GM18867 (cell line): ENCODE measurements around the gene IDUA.

Experiments
- ATAC-seq: cut with Tn5 transposase; IDR thresholded peaks from one replicate; pipeline ENCODE4 v1.9.1; 2021; ENCODE audit warnings: mild to moderate bottlenecking, moderate library complexity; ENCODE audit not compliant: unreplicated experiment

IDUA gene

DNA sequence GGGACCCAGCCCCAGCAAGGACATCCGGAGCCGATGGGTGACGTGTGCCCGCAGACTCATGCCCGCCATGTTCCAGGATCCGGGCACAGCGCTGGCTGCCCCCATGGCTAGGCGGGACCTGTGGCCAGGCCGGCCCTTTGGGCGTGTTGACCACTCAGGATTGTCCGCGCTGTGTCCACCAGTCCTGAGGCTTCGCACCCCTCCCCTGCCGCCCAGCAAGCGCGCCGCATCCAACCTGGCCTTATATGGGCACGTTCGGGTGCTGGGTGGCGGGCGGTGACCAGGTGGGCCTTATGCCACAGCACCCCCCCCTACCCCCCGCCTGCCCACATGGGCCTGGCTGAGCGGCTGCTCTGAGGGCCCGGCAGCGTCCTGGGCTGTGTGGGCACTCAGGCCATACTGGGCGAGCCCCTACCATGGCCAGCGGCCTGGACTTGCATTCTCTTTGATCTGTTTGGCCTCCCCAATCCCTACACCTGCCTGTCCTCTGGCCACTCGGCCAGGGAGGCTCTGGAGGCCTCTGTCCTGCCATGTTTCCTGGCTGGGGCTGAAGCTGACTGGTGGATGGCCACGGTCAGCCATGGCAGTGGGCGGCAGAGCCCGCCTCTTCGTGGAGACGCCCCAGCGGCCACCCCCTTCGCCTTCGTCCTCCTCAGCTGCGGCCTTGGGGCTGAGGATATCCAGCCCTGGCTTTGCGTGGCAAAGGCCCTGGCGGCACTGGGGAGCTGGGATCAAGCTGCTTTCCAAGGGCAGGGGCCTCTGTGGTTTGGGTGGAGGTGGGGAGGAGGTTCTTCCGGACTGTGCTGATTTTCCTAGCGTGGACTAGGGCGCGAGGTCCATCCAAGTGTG is 26.6 kb downstream of the IDUA start:
- ATAC-seq, result no peak

DNA sequence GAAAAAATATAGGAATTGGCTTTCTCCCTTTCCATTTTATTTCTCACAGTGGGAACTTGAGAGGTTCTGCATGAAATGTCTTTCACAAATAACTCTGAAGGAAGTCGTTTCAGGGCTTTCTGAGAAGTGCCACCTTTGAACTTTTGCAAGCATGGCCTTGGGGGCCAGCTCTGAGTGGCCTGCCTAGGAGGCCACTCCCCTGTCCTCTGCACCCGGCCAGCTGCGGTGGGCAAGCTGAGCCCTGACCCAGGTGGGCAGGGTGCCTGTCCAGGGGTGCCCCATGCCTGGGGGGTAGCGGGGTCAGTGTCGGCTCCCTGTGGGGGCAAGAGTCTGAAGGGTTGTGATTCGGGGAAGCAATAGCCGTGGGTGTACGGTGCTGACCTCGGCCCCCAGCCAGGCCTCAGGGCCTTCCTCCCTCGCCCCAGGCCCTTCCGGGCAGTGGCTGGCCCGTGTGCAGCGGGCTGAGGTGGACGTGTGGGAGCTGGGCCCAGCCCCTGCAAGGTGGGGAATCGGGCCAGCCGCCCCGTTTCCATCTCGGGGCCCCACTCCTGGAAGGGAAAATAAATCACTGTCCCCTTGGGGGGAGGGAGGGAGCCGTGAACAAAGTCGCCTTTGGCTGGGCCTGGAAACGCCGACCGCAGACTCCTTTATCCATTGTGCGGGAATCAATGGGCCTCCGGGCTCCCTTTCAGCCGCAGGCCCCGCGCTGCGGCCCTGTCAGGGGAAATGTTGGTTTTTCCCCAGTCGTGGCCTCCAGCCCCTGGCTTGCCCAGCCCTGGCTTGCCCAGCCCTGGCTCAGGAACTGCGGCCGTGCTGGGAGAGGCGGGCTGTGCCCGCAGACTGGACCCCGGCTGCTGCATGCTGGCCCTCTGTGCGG is 27.7 kb downstream of the IDUA start:
- ATAC-seq, result no peak

DNA sequence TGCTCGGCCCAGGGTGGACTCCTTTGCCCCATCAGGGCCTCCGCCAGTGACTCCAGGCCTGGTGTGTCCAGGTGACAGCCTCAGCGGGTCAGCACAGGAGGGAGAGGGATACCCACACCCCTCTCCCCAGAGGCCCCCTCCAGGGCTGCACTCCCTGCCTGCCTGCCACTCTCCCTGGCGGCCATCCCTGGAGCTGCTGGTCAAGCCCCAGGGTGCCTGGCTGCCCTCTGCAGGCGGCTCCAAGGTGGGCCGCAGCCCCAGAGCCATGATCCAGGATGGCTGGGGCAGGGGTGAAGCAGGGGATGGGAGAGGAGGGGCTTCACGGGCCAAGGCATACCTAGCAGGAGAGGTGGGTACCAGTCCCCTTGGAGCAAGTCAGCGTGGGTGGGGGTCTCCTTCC is 28.3 kb downstream of the IDUA start:
- no peak for ATAC-seq

- no peak for ATAC-seq
Measured at GRCh38 chr4:1015746-1016145, 28.9 kb downstream of the IDUA start.

DNA sequence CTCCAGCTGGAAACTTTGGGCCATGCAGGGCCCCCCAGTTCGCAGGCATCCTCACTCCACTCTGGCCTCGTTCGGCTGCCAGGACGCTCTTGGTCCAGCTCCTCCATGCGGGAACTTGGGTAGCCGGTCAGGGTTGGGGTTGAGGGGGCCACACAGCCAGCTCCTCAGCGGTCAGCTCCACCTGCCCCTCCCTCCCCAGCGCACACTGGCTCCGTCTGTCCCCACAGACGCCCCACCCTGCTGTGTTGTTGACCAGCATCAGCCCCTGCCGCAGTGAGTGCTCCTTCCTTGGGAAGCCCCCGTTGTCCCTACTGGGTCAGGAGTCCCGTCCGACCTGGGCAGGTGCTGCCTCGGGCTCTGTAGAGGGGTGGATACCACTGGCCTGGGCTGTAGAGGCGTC is 30.4 kb downstream of the IDUA start:
- ATAC-seq, result no peak

DNA sequence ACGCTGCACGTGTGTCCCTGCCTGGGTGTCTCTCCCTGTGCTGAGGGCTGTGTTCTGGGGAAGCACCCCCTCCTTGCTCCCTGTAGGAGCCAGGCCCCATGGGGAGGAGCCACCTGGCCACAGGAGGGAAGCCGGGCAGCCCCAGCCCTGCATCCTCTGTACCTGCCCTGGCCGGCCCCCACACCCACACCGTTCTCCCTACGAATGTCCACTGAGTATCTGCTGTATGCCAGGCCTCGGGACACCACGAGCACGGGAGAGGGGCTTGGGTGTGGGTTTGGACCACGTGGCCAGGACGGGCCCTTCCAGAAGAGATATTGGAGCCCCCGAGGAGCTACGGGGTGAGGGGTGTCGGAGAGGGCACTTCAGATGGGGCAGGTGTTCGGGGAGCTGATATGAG is 30.9 kb downstream of the IDUA start:
- ATAC-seq, result no peak

GRCh38 chr4:1018147-1019020 is 31.5 kb downstream of the IDUA start:
- ATAC-seq, result no peak

DNA sequence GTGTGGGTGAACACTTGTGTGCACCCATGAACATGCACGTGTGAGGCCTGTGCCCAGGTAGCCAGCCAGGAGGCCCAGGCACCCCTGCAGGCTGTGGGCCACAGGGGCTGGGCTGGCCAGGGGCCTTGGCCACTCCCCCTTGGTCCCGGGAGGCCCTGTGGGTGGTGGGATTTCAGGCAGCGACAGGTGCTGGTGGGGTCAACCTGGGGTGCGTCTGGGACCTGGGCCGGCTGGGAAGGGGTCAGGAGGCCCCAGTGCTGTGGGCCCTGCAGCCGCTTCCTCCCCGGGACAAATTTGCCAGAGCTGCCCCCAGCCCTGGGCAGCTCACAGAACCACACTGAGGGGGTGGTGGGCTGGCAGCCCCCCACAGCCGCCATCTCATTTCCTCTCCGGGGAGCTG is 32.5 kb downstream of the IDUA start:
- no peak for ATAC-seq

DNA sequence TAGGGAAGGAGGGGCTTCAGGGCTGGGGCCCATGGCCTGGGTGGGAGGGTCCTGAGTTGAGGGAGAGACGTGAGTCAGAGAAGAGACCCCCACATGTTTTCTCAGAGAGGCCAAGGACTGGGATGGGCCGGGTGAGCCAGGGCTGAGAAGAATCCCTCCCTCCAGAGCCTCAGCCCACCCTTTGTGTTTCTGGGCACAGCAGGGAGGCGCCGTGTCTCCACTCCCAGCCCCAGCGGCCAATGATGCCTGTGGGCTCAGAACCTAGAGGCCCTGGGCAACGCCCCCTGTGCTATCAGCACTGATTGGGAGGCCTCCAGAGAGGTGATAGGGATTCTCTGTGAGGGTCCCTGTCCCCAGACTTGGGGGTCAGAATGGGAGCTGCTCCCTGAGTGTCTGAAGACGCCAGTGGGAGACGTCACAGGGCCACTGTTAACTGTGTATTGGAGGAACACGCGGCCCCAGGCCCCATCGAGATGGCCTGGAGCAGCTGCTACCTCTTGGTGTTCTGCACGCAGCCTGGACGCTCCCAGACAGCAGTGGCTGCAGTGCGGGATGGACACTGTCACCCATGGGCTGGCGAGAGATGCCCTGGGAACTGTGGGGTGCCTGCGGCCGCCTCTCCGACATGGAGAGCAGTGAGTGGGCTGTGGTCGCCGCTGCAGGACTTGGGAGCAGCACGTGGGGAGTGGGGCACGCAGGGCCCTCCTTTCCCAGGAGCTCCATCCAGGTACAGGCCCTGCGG is 33.1 kb downstream of the IDUA start:
- ATAC-seq, result no peak

- ATAC-seq, result peak; percentile 62
Measured at GRCh38 chr4:1021386-1022050, 34.7 kb downstream of the IDUA start.

- ATAC-seq, result no peak
Measured at GRCh38 chr4:1022051-1022738, 35.4 kb downstream of the IDUA start.

GRCh38 chr4:1022739-1023066 is 35.9 kb downstream of the IDUA start:
- no peak for ATAC-seq

DNA sequence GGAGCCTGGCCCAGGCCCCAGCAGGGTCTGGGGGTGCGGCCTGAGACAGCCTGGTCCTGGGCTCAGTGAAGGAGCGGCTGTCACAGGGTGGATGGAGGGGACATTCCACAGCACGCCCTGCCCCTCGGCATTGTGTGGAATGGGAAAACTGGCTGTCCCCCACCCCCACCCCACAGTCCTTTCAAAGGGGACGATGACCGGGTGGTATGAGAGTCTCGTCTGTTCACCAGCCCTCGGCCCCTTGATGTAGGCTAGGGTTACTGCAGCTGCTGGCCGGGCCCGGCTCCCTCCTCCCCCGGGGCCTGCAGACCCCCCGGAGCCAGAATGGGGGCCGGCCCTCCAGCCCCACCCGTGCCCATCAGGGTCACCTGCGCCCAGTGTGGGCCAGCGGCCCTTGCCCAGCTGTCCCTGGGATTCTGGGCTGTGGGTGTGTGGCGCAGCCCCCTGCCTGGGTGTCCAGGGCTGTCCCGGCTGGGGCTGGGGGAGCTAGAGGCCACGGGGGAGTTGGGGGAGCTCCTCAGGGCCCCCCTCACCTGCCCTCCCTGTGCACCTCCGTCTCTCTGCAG is 36.3 kb downstream of the IDUA start:
- no peak for ATAC-seq

GRCh38 chr4:1023895-1024740 is 37.3 kb downstream of the IDUA start:
- no peak for ATAC-seq

GRCh38 chr4:1024882-1025545 is 38.2 kb downstream of the IDUA start:
- ATAC-seq, result no peak

DNA sequence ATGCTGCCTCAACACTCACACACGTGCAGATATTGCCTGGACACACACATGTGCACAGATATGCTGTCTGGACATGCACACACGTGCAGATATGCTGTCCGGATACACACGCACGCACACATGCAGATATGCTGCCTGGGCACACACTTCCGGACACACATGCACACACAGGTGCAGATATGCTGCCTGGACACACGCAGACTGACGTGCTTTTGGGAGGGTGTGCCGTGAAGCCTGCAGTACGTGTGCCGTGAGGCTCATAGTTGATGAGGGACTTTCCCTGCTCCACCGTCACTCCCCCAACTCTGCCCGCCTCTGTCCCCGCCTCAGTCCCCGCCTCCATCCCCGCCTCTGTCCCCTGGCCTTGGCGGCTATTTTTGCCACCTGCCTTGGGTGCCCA is 39.3 kb downstream of the IDUA start:
- peak; percentile 61 for ATAC-seq

GRCh38 chr4:1027219-1027914 is 40.5 kb downstream of the IDUA start:
- ATAC-seq, result no peak
